Cerebellar cortex (tissue), 1 donor: ENCODE data around the gene ASXL2.
"Not testable (repeated sequence)": the region's sequence is repeated elsewhere in the genome, so short reads cannot be mapped to it uniquely, and the experiment has no call there.

ENCODE experiments used
- DNase-seq: peaks from one replicate; pipeline ENCODE4 v3.0.0-alpha.2; 2015; ENCODE audit warnings: low spot score

Gene ASXL2

GRCh38 chr2:25878361-25879132 is at the start of gene ASXL2:
TSS of gene ASXL2 (minus strand) at chr2:25878487. CDS start at chr2:25878222, 265 bp downstream.
- DNase-seq, result peak; percentile 98

DNA sequence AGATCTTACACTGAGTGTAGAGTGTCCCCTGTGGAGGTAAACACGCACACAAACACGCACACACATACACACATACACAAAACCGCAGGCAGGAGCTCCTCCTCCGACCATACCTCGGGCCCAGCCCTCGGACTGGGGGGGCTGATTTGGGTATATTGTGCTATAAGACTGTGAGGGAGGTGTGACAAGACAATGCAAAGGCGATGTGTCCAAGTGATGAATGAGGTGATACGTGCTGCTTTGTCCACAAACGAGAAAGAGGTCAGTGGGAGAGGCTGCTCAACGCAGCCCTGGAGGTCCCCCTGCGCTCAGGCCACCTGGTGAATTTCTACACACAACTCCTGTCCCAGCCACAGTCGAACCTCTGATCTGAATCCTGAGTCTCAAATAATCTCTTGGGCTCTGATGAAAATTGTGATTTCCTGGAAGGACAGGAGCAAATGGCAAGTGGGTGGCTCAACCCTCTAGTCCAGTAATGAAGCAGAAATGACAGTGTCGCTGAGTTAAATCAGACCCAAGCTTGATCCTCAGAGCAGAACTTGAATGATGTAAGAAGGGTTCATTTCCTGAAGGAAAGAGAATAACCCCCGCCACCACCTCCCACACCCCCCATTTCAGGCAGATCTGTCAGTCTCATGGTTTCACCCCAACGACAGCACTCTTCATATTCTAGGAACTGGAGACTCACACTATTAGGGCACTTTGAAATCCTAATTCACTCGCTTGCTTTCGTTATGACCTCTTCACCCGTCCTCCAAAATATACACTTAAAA is 48.9 kb upstream of the ASXL2 start:
- DNase-seq, result no peak

DNA sequence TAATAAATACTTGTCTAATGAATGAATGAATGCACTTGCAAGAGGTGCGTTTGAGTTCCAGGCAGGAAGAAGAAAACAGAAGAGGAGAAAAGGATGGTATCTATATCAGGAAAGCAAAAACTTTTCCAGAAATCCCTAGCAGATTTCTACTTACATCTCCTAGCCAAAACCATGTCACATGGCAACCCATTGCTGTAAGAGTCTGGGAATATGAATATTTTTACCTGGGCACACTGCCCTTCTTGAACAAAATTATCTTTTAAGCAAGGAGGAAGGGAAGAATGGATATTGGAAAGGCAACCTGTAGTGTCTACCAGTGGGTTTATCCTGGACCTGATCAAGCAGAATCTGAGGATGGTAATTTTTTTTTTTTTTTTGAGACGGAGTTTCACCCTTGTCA is 44.2 kb upstream of the ASXL2 start:
- DNase-seq, result no peak

GRCh38 chr2:25920786-25921415 is 42.6 kb upstream of the ASXL2 start:
- no peak for DNase-seq

DNA sequence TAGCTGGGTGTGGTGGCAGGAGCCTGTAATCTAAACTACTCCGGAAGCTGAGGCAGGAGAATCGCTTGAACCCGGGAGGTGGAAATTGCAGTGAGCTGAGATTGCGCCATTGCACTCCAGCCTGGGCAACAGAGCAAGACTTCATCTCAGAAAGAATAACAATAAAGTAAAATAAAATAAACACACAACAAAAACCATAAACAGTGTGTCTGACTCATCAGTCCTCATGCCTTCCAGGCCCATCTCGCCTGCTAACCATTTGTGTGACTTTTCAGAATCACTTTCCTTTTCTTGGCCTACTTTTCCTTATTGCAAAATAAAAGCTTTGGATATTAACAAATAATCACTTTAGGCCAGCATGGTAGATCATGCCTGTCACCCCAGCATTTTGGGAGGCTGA is 42.0 kb upstream of the ASXL2 start:
- no peak for DNase-seq

GRCh38 chr2:25917832-25918231 is 39.5 kb upstream of the ASXL2 start:
- no peak for DNase-seq

DNA sequence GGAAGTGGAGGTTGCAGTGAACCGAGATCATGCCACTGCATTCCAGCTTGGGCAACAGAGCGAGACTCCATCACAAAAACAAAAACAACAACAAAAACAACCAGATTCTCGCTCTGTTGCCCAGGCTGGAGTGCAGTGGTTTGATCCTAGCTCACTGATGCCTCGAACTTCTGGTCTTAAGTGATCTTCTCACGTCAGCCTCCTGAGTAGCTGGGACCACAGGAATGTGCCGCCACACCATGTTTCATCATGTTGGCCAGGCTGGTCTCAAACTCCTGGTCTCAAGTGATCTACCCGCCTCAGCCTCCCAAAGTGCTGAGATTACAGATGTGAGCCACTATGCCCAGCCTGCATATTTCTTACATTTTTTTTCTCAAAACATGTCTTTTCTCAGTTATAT is 39.1 kb upstream of the ASXL2 start:
- not testable (repeated sequence) for DNase-seq

DNA sequence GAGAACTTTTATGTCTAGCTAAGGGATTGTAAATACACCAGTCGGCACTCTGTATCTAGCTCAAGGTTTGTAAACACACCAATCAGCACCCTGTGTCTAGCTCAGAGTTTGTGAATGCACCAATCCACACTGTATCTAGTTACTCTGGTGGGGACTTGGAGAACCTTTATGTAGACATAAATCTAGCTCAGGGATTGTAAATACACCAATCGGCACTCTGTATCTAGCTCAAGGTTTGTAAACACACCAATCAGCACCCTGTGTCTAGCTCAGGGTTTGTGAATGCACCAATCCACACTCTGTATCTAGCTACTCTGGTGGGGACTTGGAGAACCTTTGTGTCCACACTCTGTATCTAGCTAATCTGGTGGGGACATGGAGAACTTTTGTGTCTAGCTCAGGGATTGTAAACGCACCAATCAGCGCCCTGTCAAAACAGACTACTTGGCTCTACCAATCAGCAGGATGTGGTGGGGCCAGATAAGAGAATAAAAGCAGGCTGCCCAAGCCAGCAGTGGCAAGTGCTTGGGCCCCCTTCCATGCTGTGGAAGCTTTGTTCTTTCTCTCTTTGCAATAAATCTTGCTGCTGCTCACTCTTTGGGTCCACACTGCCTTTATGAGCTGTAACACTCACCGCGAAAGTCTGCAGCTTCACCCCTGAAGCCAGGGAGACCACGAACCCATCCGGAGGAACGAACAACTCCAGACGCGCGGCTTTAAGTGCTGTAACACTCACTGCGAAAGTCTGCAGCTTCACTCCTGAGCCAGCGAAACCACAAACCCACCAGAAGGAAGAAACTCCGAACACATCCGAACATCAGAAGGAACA is 37.9 kb upstream of the ASXL2 start:
- DNase-seq, result not testable (repeated sequence)

DNA sequence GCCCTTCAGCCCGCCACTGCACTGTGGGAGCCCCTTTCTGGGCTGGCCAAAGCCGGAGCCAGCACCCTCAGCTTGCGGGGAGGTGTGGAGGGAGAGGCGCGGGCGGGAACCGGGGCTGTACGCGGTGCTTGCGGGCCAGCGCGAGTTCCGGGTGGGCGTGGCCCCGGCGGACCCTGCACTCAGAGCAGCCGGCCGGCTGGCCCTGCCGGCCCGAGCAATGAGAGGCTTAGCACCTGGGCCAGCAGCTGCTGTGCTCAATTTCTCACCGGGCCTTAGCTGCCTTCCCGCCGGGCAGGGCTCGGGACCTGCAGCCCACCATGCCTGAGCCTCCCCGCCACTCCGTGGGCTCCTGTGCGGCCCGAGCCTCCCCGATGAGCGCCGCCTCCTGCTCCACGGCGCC is 37.1 kb upstream of the ASXL2 start:
- not testable (repeated sequence) for DNase-seq

DNA sequence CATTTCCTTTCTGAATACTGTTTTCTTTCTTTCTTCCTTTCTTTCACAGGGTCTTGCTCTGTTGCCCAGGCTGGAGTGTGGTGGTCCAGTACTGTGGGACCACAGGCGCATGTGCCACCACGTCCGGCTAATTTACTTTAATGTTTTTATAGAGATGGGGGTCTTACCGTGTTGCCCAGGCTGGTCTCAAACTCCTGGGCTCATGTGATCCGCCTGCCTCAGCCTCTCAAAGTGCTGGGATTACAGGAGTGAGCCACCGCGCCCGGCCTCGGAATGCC is 35.3 kb upstream of the ASXL2 start:
- DNase-seq, result not testable (repeated sequence)

DNA sequence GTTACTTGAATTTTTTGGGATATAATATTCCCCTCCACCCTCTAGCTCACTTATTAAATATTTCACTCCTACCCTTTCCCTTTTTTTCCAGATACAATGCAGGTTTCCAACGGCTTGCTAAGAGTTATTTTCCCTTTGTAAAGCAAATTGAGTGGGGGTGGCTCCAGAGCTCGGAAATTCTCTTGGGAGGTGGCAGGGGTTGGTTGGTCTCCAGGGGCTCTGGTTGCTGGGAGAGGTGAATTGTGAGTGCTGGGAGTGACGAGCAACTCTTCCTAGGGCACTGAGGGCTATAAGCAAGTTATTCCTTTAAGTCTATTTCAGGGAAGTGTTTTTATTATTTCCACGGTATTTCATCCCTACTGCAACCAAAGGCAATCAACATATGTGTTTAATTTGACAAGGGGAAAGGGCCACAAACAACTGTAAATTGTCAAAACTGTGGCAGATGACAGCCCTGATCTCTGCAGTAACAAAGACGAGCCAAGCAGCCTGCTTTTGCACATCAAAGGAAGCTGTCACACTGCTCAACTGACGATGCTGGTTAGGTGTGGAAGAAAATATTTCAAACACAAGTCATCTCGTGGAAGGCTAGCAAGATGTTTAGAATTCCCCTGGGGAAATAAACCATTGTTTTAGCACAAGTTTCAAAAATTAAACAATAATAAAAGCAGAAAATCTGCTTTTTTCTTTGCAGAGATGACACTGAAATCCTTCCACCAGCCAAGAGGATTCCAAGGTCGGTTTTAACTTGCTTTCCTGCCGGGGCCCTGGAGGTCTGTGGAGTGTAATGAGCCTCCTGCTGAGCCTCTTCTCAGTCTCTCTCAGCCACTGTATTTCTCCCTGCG is 34.8 kb upstream of the ASXL2 start:
- no peak for DNase-seq

DNA sequence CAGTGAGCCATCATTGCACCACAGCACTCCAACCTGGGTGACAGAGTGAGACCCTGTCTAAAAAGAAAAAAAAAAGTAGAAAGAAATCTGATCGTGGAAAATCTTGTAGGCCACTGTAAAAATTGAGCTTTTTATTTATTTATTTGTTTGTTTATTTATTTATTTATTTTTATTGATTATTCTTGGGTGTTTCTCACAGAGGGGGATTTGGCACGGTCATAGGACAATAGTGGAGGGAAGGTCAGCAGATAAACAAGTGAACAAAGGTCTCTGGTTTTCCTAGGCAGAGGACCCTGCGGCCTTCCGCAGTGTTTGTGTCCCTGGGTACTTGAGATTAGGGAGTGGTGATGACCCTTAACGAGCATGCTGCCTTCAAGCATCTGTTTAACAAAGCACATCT is 31.3 kb upstream of the ASXL2 start:
- not testable (repeated sequence) for DNase-seq

DNA sequence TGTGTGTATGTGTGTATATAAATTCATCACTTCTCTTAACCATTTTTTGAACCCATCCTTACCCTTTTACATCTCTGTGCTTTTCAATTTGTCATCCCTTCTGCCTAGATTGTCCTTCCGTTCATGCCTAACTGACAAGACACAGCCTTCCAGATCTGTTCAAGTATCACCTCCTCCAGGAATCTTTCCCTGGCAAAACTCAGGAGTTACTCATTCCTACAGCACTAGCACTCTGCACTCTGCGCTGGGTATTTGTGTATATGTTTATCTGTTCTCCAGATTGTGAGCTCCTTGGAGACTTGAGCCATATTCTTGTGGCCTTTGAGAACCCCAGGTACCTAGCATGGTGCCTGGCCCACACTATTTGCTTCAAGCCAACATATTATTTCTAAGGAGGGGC is 26.8 kb upstream of the ASXL2 start:
- DNase-seq, result no peak

GRCh38 chr2:25903216-25903776 is 25.0 kb upstream of the ASXL2 start:
- DNase-seq, result no peak

GRCh38 chr2:25899404-25899970 is 21.2 kb upstream of the ASXL2 start:
- no peak for DNase-seq

DNA sequence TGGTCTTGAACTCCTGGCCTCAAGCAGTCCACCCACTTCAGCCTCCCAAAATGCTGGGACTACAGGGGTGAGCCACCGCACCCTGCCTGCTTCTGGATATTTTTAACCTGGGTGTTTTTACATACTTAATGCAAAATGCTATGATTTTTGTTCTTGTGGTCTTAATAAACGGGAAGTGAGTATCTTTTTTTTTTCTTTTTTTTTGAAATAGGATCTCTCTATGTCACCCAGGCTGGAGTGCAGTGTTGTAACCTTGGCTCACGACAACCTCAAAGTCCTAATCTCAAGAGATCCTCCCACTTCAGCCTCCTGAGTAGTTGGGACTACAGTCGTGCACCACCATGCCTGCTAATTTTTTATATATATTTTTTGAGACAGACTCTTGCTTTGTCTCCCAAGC is 19.2 kb upstream of the ASXL2 start:
- no peak for DNase-seq

- not testable (repeated sequence) for DNase-seq
Observed at GRCh38 chr2:25896308-25896707, 18.0 kb upstream of the ASXL2 start.

DNA sequence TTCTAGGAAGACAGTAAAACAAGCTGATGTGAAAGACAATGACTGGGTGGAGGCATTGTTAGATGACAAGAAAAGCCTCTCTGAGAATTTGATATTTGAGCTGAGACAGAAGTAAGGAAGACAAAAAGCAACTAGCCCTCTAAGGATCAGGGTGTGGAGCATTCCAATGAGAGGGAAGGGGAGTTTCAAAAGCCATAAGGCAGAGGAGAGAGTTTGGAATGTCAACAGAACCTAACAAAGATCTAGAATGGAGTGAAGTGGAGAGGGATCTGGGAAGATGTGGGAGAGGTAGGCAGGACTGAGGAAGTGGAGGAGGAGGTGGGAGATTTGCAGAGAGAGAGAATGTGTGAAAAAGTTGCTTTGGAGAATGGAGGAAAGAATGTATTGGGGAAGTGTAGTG is 17.3 kb upstream of the ASXL2 start:
- no peak for DNase-seq

DNA sequence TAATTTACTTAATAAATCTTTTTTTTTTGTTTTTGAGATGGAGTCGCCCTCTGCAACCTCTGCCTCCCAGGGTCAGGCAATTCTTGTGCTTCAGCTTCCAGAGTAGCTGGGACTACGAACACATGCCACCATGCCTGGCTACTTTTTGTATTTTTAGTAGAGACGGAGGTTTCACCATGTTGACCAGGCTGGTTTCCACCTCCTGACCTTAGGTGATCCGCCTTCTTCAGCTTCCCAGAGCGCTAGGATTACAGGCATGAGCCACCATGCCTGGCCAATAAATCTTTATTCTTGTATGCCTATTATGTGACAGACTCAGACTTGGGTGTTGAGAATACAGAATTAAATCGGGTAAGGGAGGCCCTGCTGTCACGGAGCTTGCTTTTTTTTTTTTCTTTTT is 16.7 kb upstream of the ASXL2 start:
- DNase-seq, result no peak

GRCh38 chr2:25894135-25894830 is 16.0 kb upstream of the ASXL2 start:
- peak; percentile 95 for DNase-seq
